HL-60/S4 treated with phorbol 12-myristate 13-acetate at 8.2 ng/mL for 4 days and 3 days (cell line): ENCODE results near the gene MAPK9.

Experiments used
- in situ Hi-C: fragments of 300-500 bp; cut with MboI; formaldehyde crosslinking; loops from 2 replicates; pipeline ENCODE4 v1.15.0; 2022; ENCODE audit warnings: low sequenced_read_pairs

MAPK9 gene

GRCh38 chr5:180208435-180209081 is 83.3 kb downstream of the MAPK9 start:
- in situ Hi-C loops: loop anchor here (10.0 kb wide), 1 partner anchor 74 kb away; no protein-coding TSS in a partner anchor

GRCh38 chr5:180208038-180208434 is 83.8 kb downstream of the MAPK9 start:
- in situ Hi-C loops: loop anchor here (10.0 kb wide), 1 partner anchor 73 kb away; no protein-coding TSS in a partner anchor

GRCh38 chr5:180207593-180207992 is 84.3 kb downstream of the MAPK9 start:
- in situ Hi-C loops: loop anchor here (10.0 kb wide), 1 partner anchor 73 kb away; no protein-coding TSS in a partner anchor

GRCh38 chr5:180206993-180207392 is 84.9 kb downstream of the MAPK9 start:
- in situ Hi-C loops: loop anchor here (10.0 kb wide), 1 partner anchor 72 kb away; no protein-coding TSS in a partner anchor

GRCh38 chr5:180205916-180206315 is 86.0 kb downstream of the MAPK9 start:
- in situ Hi-C loops: loop anchor here (10.0 kb wide), 1 partner anchor 71 kb away; no protein-coding TSS in a partner anchor

- in situ Hi-C loops: loop anchor here (10.0 kb wide), 1 partner anchor 70 kb away; no protein-coding TSS in a partner anchor
These were observed 87.5 kb downstream of the MAPK9 start for GRCh38 chr5:180204276-180204819.

GRCh38 chr5:180202939-180203573 is 88.8 kb downstream of the MAPK9 start:
- in situ Hi-C loops: loop anchor here (10.0 kb wide), 1 partner anchor 68 kb away; no protein-coding TSS in a partner anchor

GRCh38 chr5:180201051-180201987 is 90.6 kb downstream of the MAPK9 start:
- in situ Hi-C loops: loop anchor here (10.0 kb wide), 1 partner anchor 67 kb away; no protein-coding TSS in a partner anchor

- in situ Hi-C loops: no loop called here
These were observed 92.5 kb downstream of the MAPK9 start for GRCh38 chr5:180199390-180199789.

GRCh38 chr5:180198208-180198607 is 93.7 kb downstream of the MAPK9 start:
- in situ Hi-C loops: no loop called here

GRCh38 chr5:180197016-180197702 is 94.7 kb downstream of the MAPK9 start:
- in situ Hi-C loops: no loop called here

GRCh38 chr5:180194410-180195345 is 97.2 kb downstream of the MAPK9 start:
- in situ Hi-C loops: no loop called here

- in situ Hi-C loops: no loop called here
These were observed 98.0 kb downstream of the MAPK9 start for GRCh38 chr5:180193749-180194375.

GRCh38 chr5:180191716-180192115 is 100.2 kb downstream of the MAPK9 start:
- in situ Hi-C loops: no loop called here

GRCh38 chr5:180187767-180188166 is 104.1 kb downstream of the MAPK9 start:
- in situ Hi-C loops: no loop called here
